ENCODE results near the gene XIRP1. TPM values are rescaled to one million over a fixed set of nuclear protein-coding genes. Genes with fewer than 3 reads are reported as not detected.

XIRP1 gene
- total and polyA plus RNA-seq, 2 donors (not counting 1 experiment from before 2014, with no cell fraction given) = not detected

DNA sequence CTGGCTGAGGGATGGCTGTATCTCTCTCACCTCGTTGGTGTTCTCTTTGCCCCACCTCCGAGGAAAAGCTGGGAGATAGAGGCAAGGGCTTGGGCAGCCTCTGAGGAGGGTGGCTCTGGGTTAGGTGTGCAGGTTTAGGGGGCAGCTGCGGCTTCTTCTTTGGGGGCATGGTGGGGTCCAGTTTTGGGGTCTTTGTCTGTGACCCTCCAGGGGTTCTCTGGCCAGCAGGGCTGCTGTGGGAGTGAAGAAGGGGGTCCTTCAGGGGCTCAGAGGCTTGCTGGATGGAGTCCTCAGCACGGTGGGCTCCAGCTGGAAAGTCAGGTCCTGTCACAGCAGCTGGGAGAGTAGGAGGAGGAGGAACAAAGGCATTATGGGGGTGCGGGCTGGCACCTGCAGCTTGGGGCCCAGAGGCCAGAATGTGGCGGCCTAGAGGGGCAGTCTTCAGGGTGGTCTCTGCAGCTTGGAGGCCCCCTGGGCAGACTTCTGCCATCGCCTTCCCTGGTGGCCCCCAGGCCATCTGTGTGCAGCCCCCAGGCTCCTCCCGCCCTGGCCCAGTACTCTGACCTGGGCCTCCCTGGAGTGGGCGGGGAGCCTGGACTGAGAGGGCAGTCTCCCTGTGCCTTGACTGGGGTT is 7.0 kb downstream of the XIRP1 start:
- no peak overlapping the region for H3K4me3 ChIP-seq (ENCODE audit: control extremely low read depth in 1 of 5, extremely low read depth in 1 of 5, insufficient read depth in 1 of 5, low read depth in 2 of 5, low read length in 4 of 5)
- H3K27me3 ChIP-seq (replicated peaks in 1 of 4; ENCODE audit: control extremely low read depth in 1 of 4, control insufficient read depth in 3 of 4, insufficient read depth in 4 of 4, low read length in 3 of 4) = peaks cover 0 to 6% (median 0%) of the 10 kb centered on the region in 4 experiments
- peaks cover 14 to 17% of the 10 kb centered on the region in 2 donors for H3K4me1 ChIP-seq (ENCODE audit: control insufficient read depth in 2 of 2, insufficient read depth in 2 of 2, low read length in 2 of 2)
- ATAC-seq (ENCODE audit: low read depth) = no peak
- intact Hi-C loops (cut with micrococcal nuclease) = no loop called here
- H3K36me3 ChIP-seq (replicated peaks in 1 of 2; ENCODE audit: control extremely low read depth in 1 of 2, control insufficient read depth in 1 of 2, extremely low read depth in 1 of 2, insufficient read depth in 2 of 2, low read length in 1 of 2) = no peaks in the 10 kb centered on the region
- ChIA-PET POLR2A (interaction anchor here (2.6 kb wide), 1 partner anchor 103 kb away, joined by 8 read pairs; no protein-coding TSS in a partner anchor), CTCF (interaction anchor here (0.8 to 41.2 kb wide), 6 partner anchors 9 to 97 kb away, joined by 4 to 1573 read pairs (median 6); partner anchors contain the start of gene CX3CR1)
- 89% methylated on average over 9 of the region's 9 CpGs for WGBS (ENCODE audit: insufficient coverage)
- no peak for TF ChIP-seq EZH2 (IDR thresholded peaks at IDR 0.05; ENCODE audit: borderline replicate concordance, insufficient read depth, low read depth, low read length, poor library complexity, severe bottlenecking)
- no peak for TF ChIP-seq CTCF (IDR thresholded peaks at IDR 0.05)
- H3K9me3 Mint-ChIP-seq (ENCODE audit: insufficient read depth) = no peaks in the 10 kb centered on the region
- H3K9me3 ChIP-seq (ENCODE audit: control extremely low read depth in 1 of 3, control insufficient read depth in 2 of 3, insufficient read depth in 1 of 3, low read length in 2 of 3) = no peaks in the 10 kb centered on the region
- no peak overlapping the region for H3K27ac Mint-ChIP-seq
- no peak overlapping the region for H3K27ac ChIP-seq (ENCODE audit: low read length in 2 of 2)
- no peak overlapping the region for H3K4me3 Mint-ChIP-seq
- DNase-seq = no peak
- no peak overlapping the region for H3K9ac ChIP-seq (ENCODE audit: low read length)
- no peak overlapping the region for H2AFZ ChIP-seq (ENCODE audit: insufficient read depth, low read depth, low read length, poor library complexity, severe bottlenecking)
- H4K20me1 ChIP-seq (ENCODE audit: control insufficient read depth, insufficient read depth, low read length, poor library complexity, severe bottlenecking) = no peaks in the 10 kb centered on the region
- no peaks in the 10 kb centered on the region for H3K79me2 ChIP-seq (ENCODE audit: control insufficient read depth, insufficient read depth, low read length)
- H3K27me3 Mint-ChIP-seq = no peaks in the 10 kb centered on the region
- peaks cover 16% of the 10 kb centered on the region for H3K4me1 Mint-ChIP-seq
- no peak overlapping the region for H3K4me2 ChIP-seq (replicated peaks; ENCODE audit: low read depth, low read length, poor library complexity, severe bottlenecking)

DNA sequence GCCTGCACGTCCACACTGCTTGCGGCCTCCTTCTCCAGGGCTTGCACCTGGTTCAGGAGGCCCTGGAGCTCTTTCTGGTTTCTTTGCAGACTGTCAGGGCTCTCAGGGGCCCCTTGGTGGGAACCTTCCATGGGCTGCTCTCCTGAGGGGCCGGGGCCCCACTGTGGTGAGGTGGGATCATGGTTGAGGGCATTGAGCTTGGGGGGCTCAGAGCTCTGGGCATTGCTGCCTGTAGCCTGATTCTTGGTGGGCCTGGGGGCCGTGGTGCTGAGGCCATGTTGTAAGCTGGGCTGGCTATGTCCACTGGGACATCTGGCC is 7.5 kb downstream of the XIRP1 start:
- ChIA-PET POLR2A (interaction anchor here (2.6 kb wide), 1 partner anchor 103 kb away, joined by 8 read pairs; no protein-coding TSS in a partner anchor), CTCF (interaction anchor here (0.8 to 41.2 kb wide), 4 partner anchors 10 to 97 kb away, joined by 4 to 1573 read pairs (median 74); partner anchors contain the start of gene CX3CR1)
- H3K27ac ChIP-seq (ENCODE audit: low read length in 2 of 2) = no peak overlapping the region
- no peak overlapping the region for H3K9ac ChIP-seq (ENCODE audit: low read length)
- H2AFZ ChIP-seq (ENCODE audit: insufficient read depth, low read depth, low read length, poor library complexity, severe bottlenecking) = no peak overlapping the region
- intact Hi-C loops (cut with micrococcal nuclease) = no loop called here
- 100% methylated on average over 4 of the region's 4 CpGs for WGBS (ENCODE audit: insufficient coverage)
- Mint-ChIP-seq H3K4me1 (peaks cover 18% of the 10 kb centered on the region), H3K4me3 (no peak overlapping the region), H3K27ac (no peak overlapping the region), H3K27me3 (no peaks in the 10 kb centered on the region), H3K9me3 (ENCODE audit: insufficient read depth) (no peaks in the 10 kb centered on the region)
- no peak overlapping the region for H3K4me2 ChIP-seq (replicated peaks; ENCODE audit: low read depth, low read length, poor library complexity, severe bottlenecking)
- peaks cover 0 to 6% (median 0%) of the 10 kb centered on the region in 4 experiments for H3K27me3 ChIP-seq (replicated peaks in 1 of 4; ENCODE audit: control extremely low read depth in 1 of 4, control insufficient read depth in 3 of 4, insufficient read depth in 4 of 4, low read length in 3 of 4)
- peaks cover 17 to 21% of the 10 kb centered on the region in 2 donors for H3K4me1 ChIP-seq (ENCODE audit: control insufficient read depth in 2 of 2, insufficient read depth in 2 of 2, low read length in 2 of 2)
- no peak overlapping the region for H3K4me3 ChIP-seq (ENCODE audit: control extremely low read depth in 1 of 5, extremely low read depth in 1 of 5, insufficient read depth in 1 of 5, low read depth in 2 of 5, low read length in 4 of 5)
- H3K79me2 ChIP-seq (ENCODE audit: control insufficient read depth, insufficient read depth, low read length) = no peaks in the 10 kb centered on the region
- DNase-seq (no peak), ATAC-seq (ENCODE audit: low read depth) (no peak)
- H4K20me1 ChIP-seq (ENCODE audit: control insufficient read depth, insufficient read depth, low read length, poor library complexity, severe bottlenecking) = no peaks in the 10 kb centered on the region
- H3K36me3 ChIP-seq (replicated peaks in 1 of 2; ENCODE audit: control extremely low read depth in 1 of 2, control insufficient read depth in 1 of 2, extremely low read depth in 1 of 2, insufficient read depth in 2 of 2, low read length in 1 of 2) = no peaks in the 10 kb centered on the region
- TF ChIP-seq CTCF (IDR thresholded peaks at IDR 0.05) (no peak), EZH2 (IDR thresholded peaks at IDR 0.05; ENCODE audit: borderline replicate concordance, insufficient read depth, low read depth, low read length, poor library complexity, severe bottlenecking) (no peak)
- no peaks in the 10 kb centered on the region for H3K9me3 ChIP-seq (ENCODE audit: control extremely low read depth in 1 of 3, control insufficient read depth in 2 of 3, insufficient read depth in 1 of 3, low read length in 2 of 3)
